Right atrium auricular region (tissue), 2 donors: ENCODE results near the gene TCF12. TPM values are rescaled to one million over a fixed set of nuclear protein-coding genes. Genes with fewer than 3 reads are reported as not detected.

Experiments
- DNase-seq: peaks from one replicate; pipeline ENCODE4 v3.0.0-alpha.2; 2019; ENCODE audit warnings: low spot score
- H3K27ac ChIP-seq, 2 donors: fragments of 200-600 bp; sonication (generic); 1 replicate in 1 of 2; 2 replicates in 1 of 2; pipeline ENCODE4 v1.5.1; 2016 to 2019
- H3K27me3 ChIP-seq, 2 donors: fragments of 200-600 bp; sonication (generic); one replicate each; pipeline versions ENCODE4 v1.5.1 to v1.6.0; 2017 to 2019
- H3K36me3 ChIP-seq: fragments of 200-600 bp; sonication (generic); one replicate; pipeline ENCODE4 v1.5.1; 2016
- H3K4me1 ChIP-seq, 2 donors: fragments of 200-600 bp; sonication (generic); one replicate each; pipeline versions ENCODE4 v1.5.1 to v1.6.0; 2017 to 2019
- H3K4me3 ChIP-seq, 2 donors: fragments of 200-600 bp; sonication (generic); 1 replicate in 1 of 2; 2 replicates in 1 of 2; pipeline ENCODE4 v1.5.1; 2017 to 2019; ENCODE audit warnings: mild to moderate bottlenecking in 1 of 2, moderate library complexity in 1 of 2
- H3K9me3 ChIP-seq, 2 donors: fragments of 200-600 bp; sonication (generic); one replicate each; pipeline ENCODE4 v1.5.1; 2019
- CTCF ChIP-seq, 2 donors: fragments of 200-600 bp; sonication (generic); IDR thresholded peaks; one replicate each; pipeline ENCODE4 v1.5.1; 2019; ENCODE audit warnings: antibody characterized with exemption in 2 of 2
- total RNA-seq, 2 donors: library from RNA; depleted of rRNA; stranded (reverse); fragments of >200 nt; gene quantifications; one replicate each; pipeline ENCODE4 v1.1.0, GENCODE V29; 2016

The TCF12 gene
- total RNA-seq, 2 donors from 2014 or later, result 35.2 to 40.0 TPM

- H3K27ac ChIP-seq, result no peak overlapping the region
Measured at GRCh38 chr15:56968256-56968655, 49.8 kb downstream of the TCF12 start.

DNA sequence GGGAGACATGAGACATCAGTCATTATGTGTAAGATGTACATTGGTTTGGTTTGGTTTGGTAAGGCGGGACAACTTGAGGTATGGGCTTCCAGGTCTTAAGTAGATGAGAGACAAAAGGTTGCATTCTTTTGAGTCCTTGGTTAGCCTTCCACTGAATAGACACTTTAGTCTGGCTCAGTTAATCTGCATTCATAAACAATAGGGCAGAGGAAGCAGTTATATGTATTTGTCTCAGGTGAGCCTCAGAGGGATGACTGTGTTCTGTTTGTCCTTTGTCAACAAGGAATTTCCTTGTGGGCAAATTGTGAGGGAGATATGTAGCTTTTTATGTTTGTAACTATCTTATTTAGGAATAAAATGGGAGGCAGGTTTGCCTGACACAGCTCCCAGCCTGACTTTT lies 50.4 kb downstream of the TCF12 start:
- H3K27me3 ChIP-seq, result no peaks in the 10 kb centered on the region
- TF ChIP-seq CTCF (IDR thresholded peaks at IDR 0.05), result no peak
- no peak for DNase-seq
- H3K4me1 ChIP-seq, result peaks cover 0 to 30% of the 10 kb centered on the region in 2 donors
- no peaks in the 10 kb centered on the region for H3K9me3 ChIP-seq
- no peak overlapping the region for H3K27ac ChIP-seq
- H3K4me3 ChIP-seq, result no peak overlapping the region
- H3K36me3 ChIP-seq, result no peaks in the 10 kb centered on the region

More at GRCh38 chr15:56968256-56968655, 49.8 kb downstream of the TCF12 start:
- TF ChIP-seq CTCF (IDR thresholded peaks at IDR 0.05), result no peak
- H3K36me3 ChIP-seq, result no peaks in the 10 kb centered on the region
- no peaks in the 10 kb centered on the region for H3K27me3 ChIP-seq
- DNase-seq, result no peak
- no peaks in the 10 kb centered on the region for H3K9me3 ChIP-seq
- no peak overlapping the region for H3K4me3 ChIP-seq
- peaks cover 0 to 30% of the 10 kb centered on the region in 2 donors for H3K4me1 ChIP-seq

- Histone ChIP-seq H3K9me3 (no peaks in the 10 kb centered on the region), H3K36me3 (no peaks in the 10 kb centered on the region), H3K4me1 (peaks cover 0 to 27% of the 10 kb centered on the region in 2 donors), H3K27ac (no peak overlapping the region), H3K4me3 (no peak overlapping the region), H3K27me3 (no peaks in the 10 kb centered on the region)
- no peak for TF ChIP-seq CTCF (IDR thresholded peaks at IDR 0.05)
- DNase-seq, result no peak
Measured at GRCh38 chr15:56969265-56969895, 50.9 kb downstream of the TCF12 start.

DNA sequence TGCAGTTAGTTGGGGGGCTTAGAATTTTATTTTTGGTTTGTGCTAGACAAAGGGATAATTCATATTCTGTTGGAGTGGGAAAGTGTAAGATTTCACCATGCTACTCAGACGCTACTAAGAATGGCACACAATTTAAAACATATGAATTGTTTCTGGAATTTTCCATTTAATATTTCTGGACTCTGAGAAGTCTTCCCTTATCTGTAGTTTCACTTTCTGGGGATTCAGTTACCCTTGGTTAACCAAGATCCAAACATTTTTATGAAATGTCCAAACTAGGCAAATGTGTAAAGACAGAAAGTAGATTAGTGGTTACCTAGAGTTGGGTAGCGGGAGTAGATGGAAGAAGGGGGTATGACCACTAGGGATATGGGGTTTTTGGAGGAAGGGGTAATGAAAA lies 53.1 kb downstream of the TCF12 start:
- H3K4me1 ChIP-seq, result peaks cover 0 to 27% of the 10 kb centered on the region in 2 donors
- peak overlapping the region in 1 of 2 donors; percentile 29 for H3K27ac ChIP-seq
- H3K4me3 ChIP-seq, result no peak overlapping the region

GRCh38 chr15:56972016-56972415 lies 53.6 kb downstream of the TCF12 start:
- no peaks in the 10 kb centered on the region for H3K36me3 ChIP-seq
- no peak overlapping the region for H3K27ac ChIP-seq
- no peak for TF ChIP-seq CTCF (IDR thresholded peaks at IDR 0.05)
- no peak overlapping the region for H3K4me3 ChIP-seq
- DNase-seq, result no peak
- peaks cover 0 to 28% of the 10 kb centered on the region in 2 donors for H3K4me1 ChIP-seq
- no peaks in the 10 kb centered on the region for H3K27me3 ChIP-seq
- H3K9me3 ChIP-seq, result no peaks in the 10 kb centered on the region

More for the DNA sequence above, 53.1 kb downstream of the TCF12 start:
- Histone ChIP-seq H3K36me3 (no peaks in the 10 kb centered on the region), H3K9me3 (no peaks in the 10 kb centered on the region), H3K27me3 (no peaks in the 10 kb centered on the region)
- no peak for DNase-seq
- no peak for TF ChIP-seq CTCF (IDR thresholded peaks at IDR 0.05)

- DNase-seq, result no peak
- no peak for TF ChIP-seq CTCF (IDR thresholded peaks at IDR 0.05)
- Histone ChIP-seq H3K27ac (no peak overlapping the region), H3K4me3 (no peak overlapping the region), H3K4me1 (peaks cover 0 to 28% of the 10 kb centered on the region in 2 donors), H3K36me3 (no peaks in the 10 kb centered on the region), H3K27me3 (no peaks in the 10 kb centered on the region), H3K9me3 (no peaks in the 10 kb centered on the region)
Measured at GRCh38 chr15:56972426-56972825, 54.0 kb downstream of the TCF12 start.
